PC-9 (cell line): ENCODE data around the gene NFKBIE. TPM values are rescaled to one million over a fixed set of nuclear protein-coding genes. Genes with fewer than 3 reads are reported as not detected.

ENCODE experiments used
- BruUV-seq: library from RNA; stranded (reverse); fragments of 400-500 nt; replicated peaks from 2 replicates; lab custom pipeline; 2021; lab: Mats Ljungman, UMichigan
- CTCF ChIA-PET: fragments of 300-600 bp; sonication (Branson Sonifier 250); formaldehyde crosslinking; loops from one replicate; lab custom pipeline; 2022; ENCODE audit warnings: antibody characterized with exemption; lab: Charles Lee
- POLR2A ChIA-PET: fragments of 300-600 bp; sonication (Branson Sonifier 250); formaldehyde crosslinking; loops from one replicate; lab custom pipeline; 2022; ENCODE audit warnings: antibody characterized with exemption; ENCODE audit not compliant: unreplicated experiment; lab: Charles Lee
- DNase-seq, 2 experiments: peaks; one replicate each; pipeline versions ENCODE4 v3.0.0 to v3.0.0-alpha.2; 2015 to 2022; ENCODE audit warnings: mixed read lengths in 1 of 2
- H2AFZ ChIP-seq: fragments of 200-600 bp; sonication (generic); 2 replicates; pipeline ENCODE4 v1.8.1; 2017; ENCODE audit warnings: antibody characterized with exemption
- H3F3A ChIP-seq: fragments of 200-600 bp; sonication (generic); 2 replicates; pipeline ENCODE4 v1.8.1; 2017; ENCODE audit warnings: antibody characterized with exemption, mild to moderate bottlenecking, low read depth; ENCODE audit not compliant: insufficient read depth
- H3K27ac ChIP-seq: fragments of 200-600 bp; sonication (generic); 2 replicates; pipeline ENCODE4 v1.6.1; 2016; ENCODE audit warnings: mixed run types
- H3K27me3 ChIP-seq: fragments of 200-600 bp; sonication (generic); 2 replicates; pipeline ENCODE4 v1.6.1; 2016; ENCODE audit warnings: low read depth, mixed run types; ENCODE audit not compliant: insufficient read depth
- H3K36me3 ChIP-seq: fragments of 200-600 bp; sonication (generic); 2 replicates; pipeline ENCODE4 v1.6.1; 2016; ENCODE audit warnings: low read depth, mixed run types
- H3K4me1 ChIP-seq: fragments of 200-600 bp; sonication (generic); replicated peaks from 2 replicates; pipeline ENCODE4 v1.6.1; 2016; ENCODE audit warnings: mixed run types; ENCODE audit not compliant: insufficient read depth
- H3K4me2 ChIP-seq: fragments of 200-600 bp; sonication (generic); 2 replicates; pipeline ENCODE4 v1.6.1; 2017; ENCODE audit warnings: mixed run types
- H3K4me3 ChIP-seq: fragments of 200-600 bp; sonication (generic); 2 replicates; pipeline ENCODE4 v1.6.1; 2016; ENCODE audit warnings: mixed run types
- H3K79me2 ChIP-seq: fragments of 200-600 bp; sonication (generic); 2 replicates; pipeline ENCODE4 v1.6.1; 2017; ENCODE audit warnings: low read depth, mixed run types
- H3K9me2 ChIP-seq: fragments of 200-600 bp; sonication (generic); 2 replicates; pipeline ENCODE4 v1.8.1; 2017; ENCODE audit warnings: mild to moderate bottlenecking; ENCODE audit not compliant: insufficient read depth
- H3K9me3 ChIP-seq: fragments of 200-600 bp; sonication (generic); 2 replicates; pipeline ENCODE4 v1.8.1; 2016; ENCODE audit warnings: low read depth; ENCODE audit not compliant: insufficient read depth
- H4K20me1 ChIP-seq: fragments of 200-600 bp; sonication (generic); 2 replicates; pipeline ENCODE4 v1.8.1; 2017; ENCODE audit not compliant: insufficient read depth
- CTCF ChIP-seq: fragments of 200-600 bp; sonication (generic); conservative IDR thresholded peaks from 2 replicates; pipeline ENCODE4 v1.6.1; 2017; ENCODE audit warnings: mixed run types, antibody characterized with exemption, mild to moderate bottlenecking, moderate library complexity
- EZH2 ChIP-seq: fragments of 200-600 bp; sonication (generic); IDR thresholded peaks from 2 replicates; pipeline ENCODE4 v1.8.0; 2017; ENCODE audit warnings: antibody characterized with exemption, low read depth
- intact Hi-C: fragments of 100-400 bp; cut with micrococcal nuclease; formaldehyde crosslinking; loops from one replicate; pipeline ENCODE4 v1.10.0; 2022; ENCODE audit not compliant: unreplicated experiment
- total RNA-seq: library from RNA; stranded (reverse); gene quantifications from 2 replicates; pipeline ENCODE4 v1.2.3, GENCODE V29; 2021

The NFKBIE gene
- total RNA-seq, 1 experiment from 2014 or later = 7.6 TPM

GRCh38 chr6:44258325-44258863 lies 7.0 kb downstream of the NFKBIE start:
- intact Hi-C loops = no loop called here
- no peak overlapping the region for H3K27ac ChIP-seq
- peaks cover 11% of the 10 kb centered on the region for H3K36me3 ChIP-seq
- no peak overlapping the region for H2AFZ ChIP-seq
- no peaks in the 10 kb centered on the region for H3K9me2 ChIP-seq
- H3K9me3 ChIP-seq = no peaks in the 10 kb centered on the region
- peak in 1 of 2 experiments; percentile 31 for DNase-seq
- TF ChIP-seq EZH2 (no peak), CTCF (no peak)
- CTCF ChIA-PET = interaction anchor here (0.6 kb wide), 1 partner anchor 45 kb away, joined by 3 read pairs; no protein-coding TSS in a partner anchor
- peaks cover 41% of the 10 kb centered on the region for H3K79me2 ChIP-seq
- no peak overlapping the region for H3K4me2 ChIP-seq
- H3K27me3 ChIP-seq = no peaks in the 10 kb centered on the region
- POLR2A ChIA-PET = no interaction called here
- no TSS peak for BruUV-seq
- H3F3A ChIP-seq = peaks cover 43% of the 10 kb centered on the region
- H3K4me3 ChIP-seq = no peak overlapping the region
- peaks cover 33% of the 10 kb centered on the region for H4K20me1 ChIP-seq
- peaks cover 25% of the 10 kb centered on the region for H3K4me1 ChIP-seq

- POLR2A ChIA-PET = no interaction called here
- CTCF ChIA-PET = interaction anchor here (0.6 kb wide), 1 partner anchor 45 kb away, joined by 3 read pairs; no protein-coding TSS in a partner anchor
- Histone ChIP-seq H2AFZ (no peak overlapping the region), H3K79me2 (peaks cover 42% of the 10 kb centered on the region), H3K27me3 (no peaks in the 10 kb centered on the region), H3K4me3 (peak overlapping the region; percentile 78; the same call in 1 of the 2 replicates), H3K9me2 (no peaks in the 10 kb centered on the region), H3K27ac (no peak overlapping the region), H3F3A (peaks cover 49% of the 10 kb centered on the region), H4K20me1 (peaks cover 38% of the 10 kb centered on the region), H3K36me3 (peaks cover 17% of the 10 kb centered on the region), H3K9me3 (no peaks in the 10 kb centered on the region), H3K4me2 (peak overlapping the region; percentile 98), H3K4me1 (peaks cover 19% of the 10 kb centered on the region)
- no TSS peak for BruUV-seq
- no peak for DNase-seq
- intact Hi-C loops = loop anchor here (2.0 kb wide), 1 partner anchor 85 kb away; no protein-coding TSS in a partner anchor
- TF ChIP-seq CTCF = peak; percentile 57
- no peak for TF ChIP-seq EZH2
These were observed 7.5 kb downstream of the NFKBIE start for GRCh38 chr6:44257753-44258324.

- H3K9me3 ChIP-seq = no peaks in the 10 kb centered on the region
- H4K20me1 ChIP-seq = peaks cover 45% of the 10 kb centered on the region
- H2AFZ ChIP-seq = peak within 1 kb of the TSS; percentile 78; the same call in 1 of the 2 replicates
- H3K27ac ChIP-seq = peak within 1 kb of the TSS; percentile 36
- H3K4me1 ChIP-seq = peaks cover 16% of the 10 kb centered on the region; the same call in 1 of the 2 replicates
- intact Hi-C loops = loop anchor here (2.0 kb wide), 1 partner anchor 84 kb away; no protein-coding TSS in a partner anchor
- peaks cover 55% of the 10 kb centered on the region for H3F3A ChIP-seq
- no TSS peak for BruUV-seq
- H3K79me2 ChIP-seq = peaks cover 42% of the 10 kb centered on the region
- peaks cover 23% of the 10 kb centered on the region for H3K36me3 ChIP-seq
- H3K4me2 ChIP-seq = peak within 1 kb of the TSS; percentile 98
- peak within 1 kb of the TSS; percentile 78 for H3K4me3 ChIP-seq
- ChIA-PET CTCF (interaction anchor here (0.6 to 1.0 kb wide), 4 partner anchors 22 to 130 kb away, joined by 3 to 14 read pairs (median 6); partner anchors contain the start of gene TMEM63B), POLR2A (interaction anchor here (0.5 to 1.0 kb wide), 6 partner anchors 10 to 1325 kb away, joined by 3 to 17 read pairs (median 6); partner anchors contain the start of genes HSP90AB1, MRPL14 and TMEM63B)
- no peaks in the 10 kb centered on the region for H3K27me3 ChIP-seq
- no peaks in the 10 kb centered on the region for H3K9me2 ChIP-seq
- DNase-seq = peak; percentile 59 to 79
- TF ChIP-seq EZH2 (no peak), CTCF (no peak)
These were observed 8.2 kb downstream of the NFKBIE start, which contains the start of gene SLC35B2 for GRCh38 chr6:44257025-44257752. Gene SLC35B2 (minus strand): TSS chr6:44257528. CDS start chr6:44257410, 118 bp downstream.
